WTC11 (cell line): ENCODE measurements around the gene WDFY4. TPM values are rescaled to one million over a fixed set of nuclear protein-coding genes. Genes with fewer than 3 reads are reported as not detected.

Source experiments
- ATAC-seq: fragments of 200-7000 bp; cut with Tn5 transposase; 2 replicates; pipeline ENCODE4 v1.10.0; 2021; ENCODE audit warnings: mild to moderate bottlenecking, moderate library complexity
- CTCF ChIA-PET: fragments of 300-600 bp; sonication (Branson Sonifier 250); formaldehyde crosslinking; loops from one replicate; lab custom pipeline; 2021; ENCODE audit warnings: antibody characterized with exemption; lab: Charles Lee
- POLR2A ChIA-PET: fragments of 350-600 bp; sonication (Branson Sonifier 250); formaldehyde crosslinking; loops from one replicate; lab custom pipeline; 2021; ENCODE audit warnings: antibody characterized with exemption; lab: Charles Lee
- DNase-seq: peaks from one replicate; pipeline ENCODE4 v3.0.0; 2021; ENCODE audit warnings: low spot score
- H3K27ac Mint-ChIP-seq: 2 replicates; pipeline ENCODE4 v1.8.0; 2021; ENCODE audit warnings: mixed read lengths
- H3K27me3 Mint-ChIP-seq: 2 replicates; pipeline ENCODE4 v1.8.0; 2021; ENCODE audit warnings: low read depth, mild to moderate bottlenecking, moderate library complexity, mixed read lengths
- H3K36me3 Mint-ChIP-seq: 2 replicates; pipeline ENCODE4 v1.8.0; 2021; ENCODE audit warnings: mixed read lengths
- H3K4me1 Mint-ChIP-seq: 2 replicates; pipeline ENCODE4 v1.8.0; 2022; ENCODE audit warnings: mixed read lengths
- H3K4me3 Mint-ChIP-seq: 2 replicates; pipeline ENCODE4 v1.8.0; 2021; ENCODE audit warnings: mild to moderate bottlenecking, moderate library complexity, mixed read lengths
- H3K9me3 Mint-ChIP-seq: 2 replicates; pipeline ENCODE4 v1.8.0; 2021; ENCODE audit warnings: mixed read lengths
- CREM ChIP-seq: sonication (generic); formaldehyde crosslinking; IDR thresholded peaks from 2 replicates; pipeline ENCODE4 v1.8.1; 2022; ENCODE audit warnings: mild to moderate bottlenecking, missing genetic modification reagents, moderate library complexity
- ETV6 ChIP-seq: sonication (generic); formaldehyde crosslinking; IDR thresholded peaks from 2 replicates; pipeline ENCODE4 v1.8.1; 2022; ENCODE audit warnings: mild to moderate bottlenecking, missing genetic modification reagents
- GABPB1 ChIP-seq: sonication (generic); formaldehyde crosslinking; IDR thresholded peaks from 2 replicates; pipeline ENCODE4 v1.8.1; 2023; ENCODE audit warnings: mild to moderate bottlenecking, missing genetic modification reagents
- GRHL2 ChIP-seq: fragments of 250-450 bp; sonication (Bioruptor Pico); IDR thresholded peaks from 2 replicates; pipeline ENCODE4 v1.8.0; 2022; ENCODE audit warnings: mild to moderate bottlenecking, moderate library complexity; ENCODE audit not compliant: insufficient replicate concordance, severe bottlenecking
- GTF2I ChIP-seq: fragments of 250-450 bp; sonication (Bioruptor Pico); conservative IDR thresholded peaks from 2 replicates; pipeline ENCODE4 v1.4.0; 2021; ENCODE audit warnings: mild to moderate bottlenecking
- NFE2L1 ChIP-seq: sonication (generic); formaldehyde crosslinking; IDR thresholded peaks from 2 replicates; pipeline ENCODE4 v1.8.1; 2023; ENCODE audit warnings: missing genetic modification reagents
- SMAD3 ChIP-seq: sonication (generic); formaldehyde crosslinking; IDR thresholded peaks from 2 replicates; pipeline ENCODE4 v1.8.0; 2022; ENCODE audit warnings: missing genetic modification reagents, mild to moderate bottlenecking, borderline replicate concordance
- TP53 ChIP-seq: sonication (generic); formaldehyde crosslinking; IDR thresholded peaks from 2 replicates; pipeline ENCODE4 v1.8.1; 2023; ENCODE audit warnings: mild to moderate bottlenecking, missing genetic modification reagents
- ZNF232 ChIP-seq: sonication (generic); formaldehyde crosslinking; IDR thresholded peaks from 2 replicates; pipeline ENCODE4 v1.8.0; 2022; ENCODE audit warnings: mild to moderate bottlenecking, missing genetic modification reagents
- total RNA-seq: library from RNA; stranded (reverse); gene quantifications from 3 replicates; pipeline ENCODE4 v1.2.3, GENCODE V29; 2021
- TF ChIP-seq, protein P1 (sequence below): fragments of 200-600 bp; IDR thresholded peaks from 2 replicates; pipeline ENCODE4 v1.8.0; 2022; ENCODE audit warnings: antibody characterized with exemption
- TF ChIP-seq, protein P2 (sequence below): sonication (generic); formaldehyde crosslinking; IDR thresholded peaks from 2 replicates; pipeline ENCODE4 v1.8.0; 2022; ENCODE audit warnings: mild to moderate bottlenecking, missing genetic modification reagents
- TF ChIP-seq, protein P3 (sequence below): sonication (generic); formaldehyde crosslinking; IDR thresholded peaks from 2 replicates; pipeline ENCODE4 v1.8.1; 2023; ENCODE audit warnings: mild to moderate bottlenecking, moderate library complexity, missing genetic modification reagents
- TF ChIP-seq, protein P4 (sequence below): sonication (generic); formaldehyde crosslinking; IDR thresholded peaks from 2 replicates; pipeline ENCODE4 v1.8.1; 2022; ENCODE audit warnings: mild to moderate bottlenecking, moderate library complexity, missing genetic modification reagents
- TF ChIP-seq, protein P5 (sequence below): sonication (generic); formaldehyde crosslinking; IDR thresholded peaks from 2 replicates; pipeline ENCODE4 v1.8.0; 2022; ENCODE audit warnings: missing genetic modification reagents
- TF ChIP-seq, protein P6 (sequence below): sonication (generic); formaldehyde crosslinking; IDR thresholded peaks from 2 replicates; pipeline ENCODE4 v1.8.0; 2022; ENCODE audit warnings: mild to moderate bottlenecking, missing genetic modification reagents
- TF ChIP-seq, protein P7 (sequence below): sonication (generic); formaldehyde crosslinking; IDR thresholded peaks from 2 replicates; pipeline ENCODE4 v1.8.1; 2022; ENCODE audit warnings: missing genetic modification reagents, borderline replicate concordance
- TF ChIP-seq, protein P8 (sequence below): sonication (generic); formaldehyde crosslinking; IDR thresholded peaks from 2 replicates; pipeline ENCODE4 v1.8.0; 2023; ENCODE audit warnings: missing genetic modification reagents

The WDFY4 gene
- total RNA-seq, 1 experiment from 2014 or later = 0.13 TPM

DNA sequence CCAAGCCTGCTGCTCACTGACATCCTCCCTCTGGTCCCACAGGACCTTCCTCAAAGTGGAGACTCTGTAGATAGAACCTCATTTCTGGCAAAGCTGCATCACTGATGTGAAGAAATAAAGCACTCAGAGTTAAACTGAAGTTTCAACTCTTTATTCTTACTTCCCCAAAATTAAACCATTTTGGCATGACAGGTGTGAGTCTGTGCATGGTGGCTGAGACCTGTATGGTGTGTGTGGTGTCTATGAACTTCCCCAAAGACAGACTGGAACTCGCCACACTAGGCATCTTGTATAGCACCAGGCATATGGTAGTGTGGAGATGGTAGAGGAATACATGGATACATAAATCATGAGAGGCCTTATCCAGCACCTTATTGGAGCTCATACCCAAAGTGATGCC lies 6.6 kb upstream of the WDFY4 start:
- ATAC-seq = no peak
- H3K36me3 Mint-ChIP-seq = peaks cover 7% of the 10 kb centered on the region
- POLR2A ChIA-PET = interaction anchor here (0.6 kb wide), 1 partner anchor 21 kb away, joined by 3 read pairs; no protein-coding TSS in a partner anchor
- H3K27ac Mint-ChIP-seq = no peak overlapping the region
- no peaks in the 10 kb centered on the region for H3K4me1 Mint-ChIP-seq
- peaks cover 28% of the 10 kb centered on the region for H3K9me3 Mint-ChIP-seq
- no peak for DNase-seq
- CTCF ChIA-PET = no interaction called here
- TF ChIP-seq SMAD3 (CRISPR knock-in tag) = no peak
- TF ChIP-seq, protein P1, sequence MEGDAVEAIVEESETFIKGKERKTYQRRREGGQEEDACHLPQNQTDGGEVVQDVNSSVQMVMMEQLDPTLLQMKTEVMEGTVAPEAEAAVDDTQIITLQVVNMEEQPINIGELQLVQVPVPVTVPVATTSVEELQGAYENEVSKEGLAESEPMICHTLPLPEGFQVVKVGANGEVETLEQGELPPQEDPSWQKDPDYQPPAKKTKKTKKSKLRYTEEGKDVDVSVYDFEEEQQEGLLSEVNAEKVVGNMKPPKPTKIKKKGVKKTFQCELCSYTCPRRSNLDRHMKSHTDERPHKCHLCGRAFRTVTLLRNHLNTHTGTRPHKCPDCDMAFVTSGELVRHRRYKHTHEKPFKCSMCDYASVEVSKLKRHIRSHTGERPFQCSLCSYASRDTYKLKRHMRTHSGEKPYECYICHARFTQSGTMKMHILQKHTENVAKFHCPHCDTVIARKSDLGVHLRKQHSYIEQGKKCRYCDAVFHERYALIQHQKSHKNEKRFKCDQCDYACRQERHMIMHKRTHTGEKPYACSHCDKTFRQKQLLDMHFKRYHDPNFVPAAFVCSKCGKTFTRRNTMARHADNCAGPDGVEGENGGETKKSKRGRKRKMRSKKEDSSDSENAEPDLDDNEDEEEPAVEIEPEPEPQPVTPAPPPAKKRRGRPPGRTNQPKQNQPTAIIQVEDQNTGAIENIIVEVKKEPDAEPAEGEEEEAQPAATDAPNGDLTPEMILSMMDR = no peak
- TF ChIP-seq, protein P2, sequence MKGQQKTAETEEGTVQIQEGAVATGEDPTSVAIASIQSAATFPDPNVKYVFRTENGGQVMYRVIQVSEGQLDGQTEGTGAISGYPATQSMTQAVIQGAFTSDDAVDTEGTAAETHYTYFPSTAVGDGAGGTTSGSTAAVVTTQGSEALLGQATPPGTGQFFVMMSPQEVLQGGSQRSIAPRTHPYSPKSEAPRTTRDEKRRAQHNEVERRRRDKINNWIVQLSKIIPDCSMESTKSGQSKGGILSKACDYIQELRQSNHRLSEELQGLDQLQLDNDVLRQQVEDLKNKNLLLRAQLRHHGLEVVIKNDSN (CRISPR knock-in tag) = no peak
- TF ChIP-seq GTF2I = no peak
- TF ChIP-seq, protein P3, sequence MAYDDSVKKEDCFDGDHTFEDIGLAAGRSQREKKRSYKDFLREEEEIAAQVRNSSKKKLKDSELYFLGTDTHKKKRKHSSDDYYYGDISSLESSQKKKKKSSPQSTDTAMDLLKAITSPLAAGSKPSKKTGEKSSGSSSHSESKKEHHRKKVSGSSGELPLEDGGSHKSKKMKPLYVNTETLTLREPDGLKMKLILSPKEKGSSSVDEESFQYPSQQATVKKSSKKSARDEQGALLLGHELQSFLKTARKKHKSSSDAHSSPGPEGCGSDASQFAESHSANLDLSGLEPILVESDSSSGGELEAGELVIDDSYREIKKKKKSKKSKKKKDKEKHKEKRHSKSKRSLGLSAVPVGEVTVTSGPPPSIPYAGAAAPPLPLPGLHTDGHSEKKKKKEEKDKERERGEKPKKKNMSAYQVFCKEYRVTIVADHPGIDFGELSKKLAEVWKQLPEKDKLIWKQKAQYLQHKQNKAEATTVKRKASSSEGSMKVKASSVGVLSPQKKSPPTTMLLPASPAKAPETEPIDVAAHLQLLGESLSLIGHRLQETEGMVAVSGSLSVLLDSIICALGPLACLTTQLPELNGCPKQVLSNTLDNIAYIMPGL (CRISPR knock-in tag) = no peak
- TF ChIP-seq NFE2L1 (CRISPR knock-in tag) = no peak
- TF ChIP-seq TP53 (CRISPR knock-in tag) = no peak
- TF ChIP-seq, protein P4, sequence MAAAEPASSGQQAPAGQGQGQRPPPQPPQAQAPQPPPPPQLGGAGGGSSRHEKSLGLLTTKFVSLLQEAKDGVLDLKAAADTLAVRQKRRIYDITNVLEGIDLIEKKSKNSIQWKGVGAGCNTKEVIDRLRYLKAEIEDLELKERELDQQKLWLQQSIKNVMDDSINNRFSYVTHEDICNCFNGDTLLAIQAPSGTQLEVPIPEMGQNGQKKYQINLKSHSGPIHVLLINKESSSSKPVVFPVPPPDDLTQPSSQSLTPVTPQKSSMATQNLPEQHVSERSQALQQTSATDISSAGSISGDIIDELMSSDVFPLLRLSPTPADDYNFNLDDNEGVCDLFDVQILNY (CRISPR knock-in tag) = no peak
- no peak for TF ChIP-seq GRHL2
- TF ChIP-seq GABPB1 = no peak
- TF ChIP-seq, protein P5, sequence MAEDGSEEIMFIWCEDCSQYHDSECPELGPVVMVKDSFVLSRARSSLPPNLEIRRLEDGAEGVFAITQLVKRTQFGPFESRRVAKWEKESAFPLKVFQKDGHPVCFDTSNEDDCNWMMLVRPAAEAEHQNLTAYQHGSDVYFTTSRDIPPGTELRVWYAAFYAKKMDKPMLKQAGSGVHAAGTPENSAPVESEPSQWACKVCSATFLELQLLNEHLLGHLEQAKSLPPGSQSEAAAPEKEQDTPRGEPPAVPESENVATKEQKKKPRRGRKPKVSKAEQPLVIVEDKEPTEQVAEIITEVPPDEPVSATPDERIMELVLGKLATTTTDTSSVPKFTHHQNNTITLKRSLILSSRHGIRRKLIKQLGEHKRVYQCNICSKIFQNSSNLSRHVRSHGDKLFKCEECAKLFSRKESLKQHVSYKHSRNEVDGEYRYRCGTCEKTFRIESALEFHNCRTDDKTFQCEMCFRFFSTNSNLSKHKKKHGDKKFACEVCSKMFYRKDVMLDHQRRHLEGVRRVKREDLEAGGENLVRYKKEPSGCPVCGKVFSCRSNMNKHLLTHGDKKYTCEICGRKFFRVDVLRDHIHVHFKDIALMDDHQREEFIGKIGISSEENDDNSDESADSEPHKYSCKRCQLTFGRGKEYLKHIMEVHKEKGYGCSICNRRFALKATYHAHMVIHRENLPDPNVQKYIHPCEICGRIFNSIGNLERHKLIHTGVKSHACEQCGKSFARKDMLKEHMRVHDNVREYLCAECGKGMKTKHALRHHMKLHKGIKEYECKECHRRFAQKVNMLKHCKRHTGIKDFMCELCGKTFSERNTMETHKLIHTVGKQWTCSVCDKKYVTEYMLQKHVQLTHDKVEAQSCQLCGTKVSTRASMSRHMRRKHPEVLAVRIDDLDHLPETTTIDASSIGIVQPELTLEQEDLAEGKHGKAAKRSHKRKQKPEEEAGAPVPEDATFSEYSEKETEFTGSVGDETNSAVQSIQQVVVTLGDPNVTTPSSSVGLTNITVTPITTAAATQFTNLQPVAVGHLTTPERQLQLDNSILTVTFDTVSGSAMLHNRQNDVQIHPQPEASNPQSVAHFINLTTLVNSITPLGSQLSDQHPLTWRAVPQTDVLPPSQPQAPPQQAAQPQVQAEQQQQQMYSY (CRISPR knock-in tag) = no peak
- no peak for TF ChIP-seq ETV6 (CRISPR knock-in tag)
- no peak overlapping the region for H3K4me3 Mint-ChIP-seq
- H3K27me3 Mint-ChIP-seq = peaks cover 3% of the 10 kb centered on the region

DNA sequence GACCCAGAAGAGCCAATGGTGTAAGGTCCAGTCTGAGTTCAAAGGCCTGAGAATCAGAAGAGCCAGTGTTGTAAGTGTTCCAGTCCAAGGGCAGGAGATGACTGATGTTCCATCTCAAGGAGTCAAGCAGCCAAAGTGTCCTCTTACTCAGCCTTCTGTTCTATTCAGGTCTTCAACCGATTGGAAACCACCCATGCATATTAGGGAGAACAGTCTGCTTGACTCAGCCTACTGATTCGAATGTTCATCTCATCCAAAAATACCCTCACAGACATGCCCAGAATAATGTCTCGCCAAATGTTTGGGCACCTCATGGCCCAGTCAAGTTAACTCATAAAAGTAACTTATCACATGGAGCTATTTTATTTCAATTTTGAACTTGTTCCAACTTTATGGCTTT lies 2.9 kb upstream of the WDFY4 start:
- H3K4me1 Mint-ChIP-seq = no peaks in the 10 kb centered on the region
- CTCF ChIA-PET = interaction anchor here (1.4 kb wide), 1 partner anchor 25 kb away, joined by 4 read pairs; no protein-coding TSS in a partner anchor
- TF ChIP-seq, protein P1 = no peak
- TF ChIP-seq, protein P6, sequence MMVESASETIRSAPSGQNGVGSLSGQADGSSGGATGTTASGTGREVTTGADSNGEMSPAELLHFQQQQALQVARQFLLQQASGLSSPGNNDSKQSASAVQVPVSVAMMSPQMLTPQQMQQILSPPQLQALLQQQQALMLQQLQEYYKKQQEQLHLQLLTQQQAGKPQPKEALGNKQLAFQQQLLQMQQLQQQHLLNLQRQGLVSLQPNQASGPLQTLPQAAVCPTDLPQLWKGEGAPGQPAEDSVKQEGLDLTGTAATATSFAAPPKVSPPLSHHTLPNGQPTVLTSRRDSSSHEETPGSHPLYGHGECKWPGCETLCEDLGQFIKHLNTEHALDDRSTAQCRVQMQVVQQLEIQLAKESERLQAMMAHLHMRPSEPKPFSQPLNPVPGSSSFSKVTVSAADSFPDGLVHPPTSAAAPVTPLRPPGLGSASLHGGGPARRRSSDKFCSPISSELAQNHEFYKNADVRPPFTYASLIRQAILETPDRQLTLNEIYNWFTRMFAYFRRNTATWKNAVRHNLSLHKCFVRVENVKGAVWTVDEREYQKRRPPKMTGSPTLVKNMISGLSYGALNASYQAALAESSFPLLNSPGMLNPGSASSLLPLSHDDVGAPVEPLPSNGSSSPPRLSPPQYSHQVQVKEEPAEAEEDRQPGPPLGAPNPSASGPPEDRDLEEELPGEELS (CRISPR knock-in tag) = no peak
- TF ChIP-seq, protein P7, sequence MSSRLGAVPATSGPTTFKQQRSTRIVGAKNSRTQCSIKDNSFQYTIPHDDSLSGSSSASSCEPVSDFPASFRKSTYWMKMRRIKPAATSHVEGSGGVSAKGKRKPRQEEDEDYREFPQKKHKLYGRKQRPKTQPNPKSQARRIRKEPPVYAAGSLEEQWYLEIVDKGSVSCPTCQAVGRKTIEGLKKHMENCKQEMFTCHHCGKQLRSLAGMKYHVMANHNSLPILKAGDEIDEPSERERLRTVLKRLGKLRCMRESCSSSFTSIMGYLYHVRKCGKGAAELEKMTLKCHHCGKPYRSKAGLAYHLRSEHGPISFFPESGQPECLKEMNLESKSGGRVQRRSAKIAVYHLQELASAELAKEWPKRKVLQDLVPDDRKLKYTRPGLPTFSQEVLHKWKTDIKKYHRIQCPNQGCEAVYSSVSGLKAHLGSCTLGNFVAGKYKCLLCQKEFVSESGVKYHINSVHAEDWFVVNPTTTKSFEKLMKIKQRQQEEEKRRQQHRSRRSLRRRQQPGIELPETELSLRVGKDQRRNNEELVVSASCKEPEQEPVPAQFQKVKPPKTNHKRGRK (CRISPR knock-in tag) = no peak
- TF ChIP-seq, protein P3 (CRISPR knock-in tag) = no peak
- TF ChIP-seq ZNF232 = no peak
- no peak for TF ChIP-seq CREM (CRISPR knock-in tag)
- TF ChIP-seq, protein P8, sequence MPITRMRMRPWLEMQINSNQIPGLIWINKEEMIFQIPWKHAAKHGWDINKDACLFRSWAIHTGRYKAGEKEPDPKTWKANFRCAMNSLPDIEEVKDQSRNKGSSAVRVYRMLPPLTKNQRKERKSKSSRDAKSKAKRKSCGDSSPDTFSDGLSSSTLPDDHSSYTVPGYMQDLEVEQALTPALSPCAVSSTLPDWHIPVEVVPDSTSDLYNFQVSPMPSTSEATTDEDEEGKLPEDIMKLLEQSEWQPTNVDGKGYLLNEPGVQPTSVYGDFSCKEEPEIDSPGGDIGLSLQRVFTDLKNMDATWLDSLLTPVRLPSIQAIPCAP (CRISPR knock-in tag) = no peak

More for the DNA sequence above, 2.9 kb upstream of the WDFY4 start:
- Mint-ChIP-seq H3K9me3 (peaks cover 21% of the 10 kb centered on the region), H3K36me3 (peaks cover 7% of the 10 kb centered on the region), H3K27me3 (peaks cover 3% of the 10 kb centered on the region), H3K27ac (no peak overlapping the region), H3K4me3 (no peak overlapping the region)
- POLR2A ChIA-PET = no interaction called here
- DNase-seq (no peak), ATAC-seq (no peak)
